A549 (cell line): ENCODE results near the gene ACTG1. TPM values are rescaled to one million over a fixed set of nuclear protein-coding genes. Genes with fewer than 3 reads are reported as not detected.

Experiments
- ATAC-seq, 2 experiments: fragments of 200-7000 bp in 1 of 2; fragments of >200 bp in 1 of 2; cut with Nextera tagmentation in 1 of 2; cut with Tn5 transposase in 1 of 2; 3 replicates each; pipeline versions ENCODE4 v1.8.0 to v1.9.1; 2018 to 2020; ENCODE audit warnings: mild to moderate bottlenecking in 1 of 2, moderate library complexity in 1 of 2
- CTCF ChIA-PET: fragments of 300-600 bp; sonication (Branson Sonifier 250); formaldehyde crosslinking; extraction: SDS; loops from one replicate; lab custom pipeline; 2021; ENCODE audit warnings: antibody characterized with exemption, inconsistent platforms; lab: Yijun Ruan, JAX
- POLR2A ChIA-PET: fragments of 350-600 bp; formaldehyde crosslinking; extraction: SDS; loops from one replicate; lab custom pipeline; 2021; ENCODE audit warnings: antibody characterized with exemption, inconsistent platforms; lab: Yijun Ruan, JAX
- DNase-seq, 2 experiments: peaks; one replicate each; pipeline versions ENCODE4 v3.0.0 to v3.0.0-alpha.2; 2011 to 2016; ENCODE audit warnings: low read depth in 1 of 2, low spot score in 1 of 2
- FAIRE-seq: peaks from 2 replicates; lab custom pipeline; 2011; peaks lifted over from hg19 to GRCh38; lab: Jason Lieb, UNC
- H3K27ac ChIP-seq, 2 experiments: fragments of >200 bp; sonication (Bioruptor Twin); formaldehyde crosslinking; 3 replicates each; pipeline ENCODE4 v1.5.1; 2016 to 2017
- H3K4me1 ChIP-seq: fragments of >200 bp; sonication (Bioruptor Twin); formaldehyde crosslinking; 3 replicates; pipeline ENCODE4 v1.6.1; 2016
- H3K4me2 ChIP-seq: fragments of >200 bp; sonication (Bioruptor Twin); formaldehyde crosslinking; 3 replicates; pipeline ENCODE4 v1.6.1; 2016
- H3K4me3 ChIP-seq: fragments of >200 bp; sonication (Bioruptor Twin); formaldehyde crosslinking; 3 replicates; pipeline ENCODE4 v1.5.1; 2016
- H3K9me3 ChIP-seq: fragments of >200 bp; sonication (Bioruptor Twin); formaldehyde crosslinking; 3 replicates; pipeline ENCODE4 v1.6.1; 2016
- CEBPB ChIP-seq, 2 experiments: fragments of >200 bp in 1 of 2; sonication (Bioruptor Twin) in 1 of 2; formaldehyde crosslinking in 1 of 2; IDR thresholded peaks; 2 replicates each; pipeline ENCODE4 v1.6.1; 2012 to 2016
- CHD2 ChIP-seq: fragments of 150-350 bp; IDR thresholded peaks from 2 replicates; pipeline ENCODE4 v1.6.1; 2014; ENCODE audit warnings: low read length; ENCODE audit not compliant: partially characterized antibody
- HEYL ChIP-seq: fragments of 250-450 bp; sonication (Bioruptor Pico); IDR thresholded peaks from 2 replicates; pipeline ENCODE4 v1.8.0; 2021; ENCODE audit warnings: mild to moderate bottlenecking, moderate library complexity
- HOXB13 ChIP-seq: fragments of 250-450 bp; sonication (Bioruptor Pico); IDR thresholded peaks from 2 replicates; pipeline ENCODE4 v1.5.0; 2020; ENCODE audit warnings: low read depth, mild to moderate bottlenecking, moderate library complexity
- HOXB5 ChIP-seq: fragments of 250-450 bp; sonication (Bioruptor Pico); IDR thresholded peaks from 2 replicates; pipeline ENCODE4 v1.5.0; 2020; ENCODE audit warnings: mild to moderate bottlenecking, moderate library complexity
- JUN ChIP-seq, 2 experiments: fragments of >200 bp; sonication (Bioruptor Twin); formaldehyde crosslinking; IDR thresholded peaks; 2 replicates in 1 of 2; 3 replicates in 1 of 2; pipeline ENCODE4 v1.6.1; 2016 to 2017
- MAFK ChIP-seq: fragments of 450-650 bp; IDR thresholded peaks from 2 replicates; pipeline ENCODE4 v1.6.1; 2014; ENCODE audit not compliant: partially characterized antibody
- MAZ ChIP-seq: fragments of 150-350 bp; IDR thresholded peaks from 2 replicates; pipeline ENCODE4 v1.6.1; 2014; ENCODE audit warnings: antibody characterized with exemption, low read depth, low read length, borderline replicate concordance
- NPAS2 ChIP-seq: fragments of 250-450 bp; sonication (Bioruptor Pico); IDR thresholded peaks from 2 replicates; pipeline ENCODE4 v1.8.0; 2022; ENCODE audit warnings: mild to moderate bottlenecking, moderate library complexity, borderline replicate concordance
- RARB ChIP-seq: fragments of 250-450 bp; sonication (Bioruptor Pico); IDR thresholded peaks from 2 replicates; pipeline ENCODE4 v1.8.0; 2021; ENCODE audit warnings: mild to moderate bottlenecking, moderate library complexity
- RCOR1 ChIP-seq: fragments of 150-350 bp; IDR thresholded peaks from 2 replicates; pipeline ENCODE4 v1.6.1; 2014; ENCODE audit warnings: antibody characterized with exemption, low read length, low read depth
- RNF2 ChIP-seq: fragments of 200-600 bp; sonication (generic); IDR thresholded peaks from 2 replicates; pipeline ENCODE4 v1.6.1; 2016; ENCODE audit warnings: low read depth, mild to moderate bottlenecking, antibody characterized with exemption, moderate library complexity, borderline replicate concordance
- SMC3 ChIP-seq: fragments of >200 bp; sonication (Bioruptor Twin); formaldehyde crosslinking; IDR thresholded peaks from 3 replicates; pipeline ENCODE4 v1.6.1; 2018; ENCODE audit warnings: inconsistent platforms
- TFCP2L1 ChIP-seq: fragments of 250-450 bp; sonication (Bioruptor Pico); IDR thresholded peaks from 2 replicates; pipeline ENCODE4 v1.5.0; 2021; ENCODE audit warnings: mild to moderate bottlenecking
- ZFP36 ChIP-seq: fragments of 450-650 bp; IDR thresholded peaks from 2 replicates; pipeline ENCODE4 v1.6.1; 2014; ENCODE audit warnings: borderline replicate concordance; ENCODE audit not compliant: partially characterized antibody
- WGBS: methylation state at CpG from one replicate; pipeline ENCODE4 v1.1.6; 2017; ENCODE audit errors: missing lambda C conversion rate; 5-methylcytosine and 5-hydroxymethylcytosine counted together
- polyA plus RNA-seq, 4 experiments: library from polyadenylated mRNA; depleted of rRNA in 3 of 4; stranded (reverse); fragments of >200 nt; fragmentation: RNase III in 1 of 4; extraction: RNeasy Plus Mini Kit Qiagen cat#74134 plus additional on column Dnase treatment in 1 of 4; gene quantifications; 2 replicates in 3 of 4; 3 replicates in 1 of 4; pipeline ENCODE4 v1.2.3, GENCODE V29; 2011 to 2017
- TF ChIP-seq, protein P1 (sequence below): IDR thresholded peaks from 2 replicates; pipeline ENCODE4 v1.6.1; 2012
- TF ChIP-seq, protein P2 (sequence below): fragments of 450-650 bp; IDR thresholded peaks from 2 replicates; pipeline ENCODE4 v1.6.1; 2014; ENCODE audit warnings: antibody characterized with exemption
- TF ChIP-seq, protein P3 (sequence below): fragments of >200 bp; sonication (Bioruptor Twin); formaldehyde crosslinking; IDR thresholded peaks from 2 replicates; pipeline ENCODE4 v1.6.1; 2016
- TF ChIP-seq, protein P4 (sequence below): fragments of >200 bp; sonication (Bioruptor Twin); formaldehyde crosslinking; IDR thresholded peaks from 3 replicates; pipeline ENCODE4 v1.6.1; 2016
- TF ChIP-seq, protein P5 (sequence below): fragments of 250-450 bp; sonication (Bioruptor Pico); IDR thresholded peaks from 2 replicates; pipeline ENCODE4 v1.5.0; 2020; ENCODE audit warnings: low read depth, mild to moderate bottlenecking, moderate library complexity
- TF ChIP-seq, protein P6 (sequence below): fragments of 150-350 bp; IDR thresholded peaks from 2 replicates; pipeline ENCODE4 v1.6.1; 2014; ENCODE audit warnings: low read depth, mild to moderate bottlenecking, low read length

The ACTG1 gene
- polyA plus RNA-seq, 2 of the 4 experiments (the other 2 are of a cell fraction), result 2,042 to 7,263 TPM

DNA sequence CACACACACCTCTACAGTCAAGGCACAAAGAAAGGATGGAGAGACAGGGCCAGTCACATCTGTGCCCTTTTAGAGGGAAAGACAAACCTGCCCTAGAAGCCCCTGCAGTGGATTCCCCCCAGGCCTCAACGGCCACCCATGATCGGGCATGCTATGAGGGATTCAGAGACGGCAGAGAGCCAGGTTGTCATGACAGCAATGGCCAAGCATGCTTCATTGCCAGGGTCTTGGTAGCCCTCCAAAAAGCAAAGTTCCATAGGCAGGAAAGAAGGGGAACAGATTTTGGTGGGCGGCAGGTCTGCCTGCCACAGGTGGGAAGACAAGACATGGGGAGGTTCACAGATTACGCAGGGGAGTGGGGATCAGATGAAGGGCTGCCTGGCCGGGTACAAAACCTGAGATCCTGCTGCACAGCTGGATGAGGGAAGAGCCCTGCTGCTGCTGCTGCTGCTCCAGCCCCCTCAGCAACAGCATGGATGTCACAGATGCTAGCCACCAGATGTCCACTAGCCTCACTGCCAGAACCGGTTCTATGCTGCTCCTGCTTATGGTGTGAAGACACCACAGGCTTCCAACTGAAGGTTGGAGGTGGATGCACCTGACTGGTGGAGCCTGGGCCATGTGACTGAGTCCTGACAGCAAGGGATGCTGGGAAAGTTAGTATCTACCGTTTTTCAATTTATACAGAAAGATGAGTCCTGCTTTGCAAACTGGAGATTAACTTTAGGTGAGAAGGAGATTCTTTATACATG lies 17.8 kb downstream of the ACTG1 start:
- Histone ChIP-seq H3K4me3 (no peak overlapping the region), H3K4me1 (peaks cover 28% of the 10 kb centered on the region), H3K27ac (no peak overlapping the region), H3K4me2 (0 out of 3 replicates have a peak overlapping the region, but pooled peaks have one; percentile 23), H3K9me3 (no peaks in the 10 kb centered on the region)
- TF ChIP-seq, protein P1, sequence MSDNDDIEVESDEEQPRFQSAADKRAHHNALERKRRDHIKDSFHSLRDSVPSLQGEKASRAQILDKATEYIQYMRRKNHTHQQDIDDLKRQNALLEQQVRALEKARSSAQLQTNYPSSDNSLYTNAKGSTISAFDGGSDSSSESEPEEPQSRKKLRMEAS, result no peak
- TF ChIP-seq MAZ, result no peak
- TF ChIP-seq, protein P2, sequence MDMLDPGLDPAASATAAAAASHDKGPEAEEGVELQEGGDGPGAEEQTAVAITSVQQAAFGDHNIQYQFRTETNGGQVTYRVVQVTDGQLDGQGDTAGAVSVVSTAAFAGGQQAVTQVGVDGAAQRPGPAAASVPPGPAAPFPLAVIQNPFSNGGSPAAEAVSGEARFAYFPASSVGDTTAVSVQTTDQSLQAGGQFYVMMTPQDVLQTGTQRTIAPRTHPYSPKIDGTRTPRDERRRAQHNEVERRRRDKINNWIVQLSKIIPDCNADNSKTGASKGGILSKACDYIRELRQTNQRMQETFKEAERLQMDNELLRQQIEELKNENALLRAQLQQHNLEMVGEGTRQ, result peak; percentile 84
- ChIA-PET POLR2A (no interaction called here), CTCF (interaction anchor here (0.9 to 3.0 kb wide), 5 partner anchors 11 to 242 kb away, joined by 3 to 26 read pairs (median 5); partner anchors contain the start of gene SLC38A10)
- ATAC-seq, result peak in 1 of 2 experiments; percentile 43; a peak in 3 of 6 replicates
- DNase-seq, result peak in 1 of 2 experiments; percentile 61
- WGBS, result 51% methylated on average over 8 of the region's 8 CpGs
- FAIRE-seq, result peak; percentile 73

DNA sequence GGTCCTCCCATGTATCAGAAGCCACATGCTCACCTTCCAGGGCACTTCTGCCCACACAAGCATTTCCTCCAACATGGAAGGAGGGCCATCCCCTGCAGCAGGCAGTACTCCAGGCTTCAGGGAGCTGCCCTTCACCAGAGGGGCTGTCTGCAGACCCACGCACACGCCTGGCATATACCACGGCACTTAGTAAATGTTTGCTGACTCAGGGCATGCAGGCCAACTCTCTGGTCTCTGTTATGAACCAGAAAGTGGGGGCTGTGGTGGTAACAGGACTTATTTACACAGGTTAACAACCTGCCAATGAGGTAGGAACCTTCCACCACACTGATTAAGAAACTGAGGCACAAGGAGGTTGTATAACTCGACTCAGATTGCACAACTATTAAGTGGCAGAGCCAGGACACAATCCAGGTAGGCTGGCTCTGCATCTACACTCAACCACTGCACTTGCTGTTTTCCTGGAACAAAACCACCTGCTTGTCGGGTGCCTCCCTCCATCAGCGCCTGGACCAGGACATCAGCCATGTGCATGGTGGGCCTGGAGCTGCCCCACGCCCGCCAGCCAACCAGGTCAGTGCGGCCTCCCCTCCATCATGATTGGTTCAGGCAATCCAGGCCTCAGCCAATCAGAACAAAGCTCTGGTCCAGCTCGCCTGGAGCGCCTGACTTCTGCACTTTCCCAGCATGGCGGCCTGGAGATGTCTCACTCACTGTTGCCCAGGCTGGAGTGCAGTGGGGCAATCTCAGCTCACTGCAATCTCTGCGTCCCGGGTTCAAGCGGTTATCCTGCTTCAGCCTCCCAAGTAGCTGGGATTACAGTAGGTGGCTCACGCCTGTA lies 19.2 kb downstream of the ACTG1 start:
- no peaks in the 10 kb centered on the region for H3K9me3 ChIP-seq
- POLR2A ChIA-PET, result no interaction called here

DNA sequence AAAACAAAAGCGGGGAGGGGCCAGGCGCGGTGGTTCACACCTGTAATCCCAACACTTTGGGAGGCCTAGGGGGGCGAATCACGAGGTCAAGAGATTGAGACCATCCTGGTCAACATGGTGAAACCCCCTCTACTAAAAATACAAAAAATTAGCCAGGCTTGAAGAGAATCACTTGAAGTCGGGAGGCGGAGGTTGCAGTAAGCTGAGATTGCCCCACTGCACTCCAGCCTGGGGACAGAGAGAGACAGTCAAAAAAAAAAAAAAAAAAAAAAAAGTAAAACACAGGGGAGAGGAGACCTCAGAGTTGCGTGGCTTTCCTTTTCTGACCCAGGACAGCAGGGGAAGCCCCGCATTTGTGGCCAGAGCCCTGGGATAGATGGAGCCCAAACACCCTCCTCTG lies 19.9 kb downstream of the ACTG1 start:
- ChIA-PET CTCF (interaction anchor here (0.7 to 3.0 kb wide), 8 partner anchors 9 to 240 kb away, joined by 3 to 26 read pairs (median 4); no protein-coding TSS in a partner anchor), POLR2A (interaction anchor here (1.2 kb wide), 1 partner anchor 16 kb away, joined by 3 read pairs; no protein-coding TSS in a partner anchor)
- no peak for TF ChIP-seq RNF2
- no peak for TF ChIP-seq SMC3
- no peak for TF ChIP-seq RCOR1
- TF ChIP-seq, protein P1, result no peak
- TF ChIP-seq, protein P3, sequence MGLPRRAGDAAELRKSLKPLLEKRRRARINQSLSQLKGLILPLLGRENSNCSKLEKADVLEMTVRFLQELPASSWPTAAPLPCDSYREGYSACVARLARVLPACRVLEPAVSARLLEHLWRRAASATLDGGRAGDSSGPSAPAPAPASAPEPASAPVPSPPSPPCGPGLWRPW, result no peak
- TF ChIP-seq MAZ, result no peak
- TF ChIP-seq, protein P4, sequence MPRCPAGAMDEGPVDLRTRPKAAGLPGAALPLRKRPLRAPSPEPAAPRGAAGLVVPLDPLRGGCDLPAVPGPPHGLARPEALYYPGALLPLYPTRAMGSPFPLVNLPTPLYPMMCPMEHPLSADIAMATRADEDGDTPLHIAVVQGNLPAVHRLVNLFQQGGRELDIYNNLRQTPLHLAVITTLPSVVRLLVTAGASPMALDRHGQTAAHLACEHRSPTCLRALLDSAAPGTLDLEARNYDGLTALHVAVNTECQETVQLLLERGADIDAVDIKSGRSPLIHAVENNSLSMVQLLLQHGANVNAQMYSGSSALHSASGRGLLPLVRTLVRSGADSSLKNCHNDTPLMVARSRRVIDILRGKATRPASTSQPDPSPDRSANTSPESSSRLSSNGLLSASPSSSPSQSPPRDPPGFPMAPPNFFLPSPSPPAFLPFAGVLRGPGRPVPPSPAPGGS, result no peak
- TF ChIP-seq NPAS2, result no peak
- TF ChIP-seq, protein P5, sequence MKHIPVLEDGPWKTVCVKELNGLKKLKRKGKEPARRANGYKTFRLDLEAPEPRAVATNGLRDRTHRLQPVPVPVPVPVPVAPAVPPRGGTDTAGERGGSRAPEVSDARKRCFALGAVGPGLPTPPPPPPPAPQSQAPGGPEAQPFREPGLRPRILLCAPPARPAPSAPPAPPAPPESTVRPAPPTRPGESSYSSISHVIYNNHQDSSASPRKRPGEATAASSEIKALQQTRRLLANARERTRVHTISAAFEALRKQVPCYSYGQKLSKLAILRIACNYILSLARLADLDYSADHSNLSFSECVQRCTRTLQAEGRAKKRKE (CRISPR knock-in tag), result no peak
- TF ChIP-seq JUN (IDR thresholded peaks at IDR 0.05), result no peak
- no peak for TF ChIP-seq ZFP36
- DNase-seq (no peak), ATAC-seq (no peak), FAIRE-seq (no peak)
- Histone ChIP-seq H3K4me2 (no peak overlapping the region), H3K27ac (no peak overlapping the region), H3K4me3 (no peak overlapping the region), H3K4me1 (peaks cover 37% of the 10 kb centered on the region), H3K9me3 (no peaks in the 10 kb centered on the region)
- 84% methylated on average over 9 of the region's 9 CpGs for WGBS

More for the DNA sequence above, 19.2 kb downstream of the ACTG1 start:
- ATAC-seq, result no peak
- CTCF ChIA-PET, result interaction anchor here (0.8 to 3.0 kb wide), 6 partner anchors 9 to 241 kb away, joined by 3 to 26 read pairs (median 4); partner anchors contain the start of gene SLC38A10
- WGBS, result 86% methylated on average over 16 of the region's 16 CpGs
- Histone ChIP-seq H3K4me3 (no peak overlapping the region), H3K4me1 (peaks cover 37% of the 10 kb centered on the region), H3K4me2 (no peak overlapping the region), H3K27ac (no peak overlapping the region)
- FAIRE-seq, result no peak
- no peak for TF ChIP-seq HEYL (CRISPR knock-in tag)
- peak; percentile 83 for TF ChIP-seq MAFK
- TF ChIP-seq HOXB13 (CRISPR knock-in tag), result no peak
- no peak for TF ChIP-seq HOXB5
- TF ChIP-seq, protein P6, sequence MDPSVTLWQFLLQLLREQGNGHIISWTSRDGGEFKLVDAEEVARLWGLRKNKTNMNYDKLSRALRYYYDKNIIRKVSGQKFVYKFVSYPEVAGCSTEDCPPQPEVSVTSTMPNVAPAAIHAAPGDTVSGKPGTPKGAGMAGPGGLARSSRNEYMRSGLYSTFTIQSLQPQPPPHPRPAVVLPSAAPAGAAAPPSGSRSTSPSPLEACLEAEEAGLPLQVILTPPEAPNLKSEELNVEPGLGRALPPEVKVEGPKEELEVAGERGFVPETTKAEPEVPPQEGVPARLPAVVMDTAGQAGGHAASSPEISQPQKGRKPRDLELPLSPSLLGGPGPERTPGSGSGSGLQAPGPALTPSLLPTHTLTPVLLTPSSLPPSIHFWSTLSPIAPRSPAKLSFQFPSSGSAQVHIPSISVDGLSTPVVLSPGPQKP, result no peak
- TF ChIP-seq, protein P4, result no peak
- TF ChIP-seq TFCP2L1 (CRISPR knock-in tag), result no peak
- peak in 1 of 2 experiments; percentile 19; a peak in 1 of 4 replicates for TF ChIP-seq CEBPB (IDR thresholded peaks at IDR 0.05)
- TF ChIP-seq ZFP36, result no peak
- TF ChIP-seq MAZ, result no peak
- TF ChIP-seq CHD2, result no peak
- TF ChIP-seq RARB, result no peak
- DNase-seq, result no peak
